Fibroblast of pulmonary artery (primary cell): Measurements from ENCODE around the gene LIG3.

Source experiments
- DNase-seq: peaks from one replicate; pipeline ENCODE4 v3.0.0-alpha.2; 2010; ENCODE audit warnings: low read depth
- H3K4me3 ChIP-seq: replicated peaks from 2 replicates; pipeline ENCODE4 v1.5.1; 2011; ENCODE audit warnings: low read depth, mild to moderate bottlenecking, control low read depth, low read length, moderate library complexity
- CTCF ChIP-seq: IDR thresholded peaks from 2 replicates; pipeline ENCODE4 v1.5.1; 2011; ENCODE audit warnings: mild to moderate bottlenecking, control low read depth, low read length, inconsistent platforms; ENCODE audit errors: missing control alignments

The LIG3 gene

GRCh38 chr17:35050170-35050569, 69.9 kb downstream of the LIG3 start:
- H3K4me3 ChIP-seq, result no peak overlapping the region
- no peak for TF ChIP-seq CTCF
- DNase-seq, result no peak

GRCh38 chr17:35051183-35051578, 70.9 kb downstream of the LIG3 start:
- no peak overlapping the region for H3K4me3 ChIP-seq
- TF ChIP-seq CTCF, result no peak
- DNase-seq, result peak; percentile 20

GRCh38 chr17:35051579-35052240, 71.4 kb downstream of the LIG3 start:
- no peak overlapping the region for H3K4me3 ChIP-seq
- no peak for TF ChIP-seq CTCF
- DNase-seq, result peak; percentile 18

- TF ChIP-seq CTCF, result no peak
- no peak overlapping the region for H3K4me3 ChIP-seq
- no peak for DNase-seq
Observed at GRCh38 chr17:35052241-35052610, 71.9 kb downstream of the LIG3 start.

- DNase-seq, result no peak
- TF ChIP-seq CTCF, result no peak
Observed at GRCh38 chr17:35052780-35053179, 72.5 kb downstream of the LIG3 start.

GRCh38 chr17:35053204-35053603, 72.9 kb downstream of the LIG3 start:
- H3K4me3 ChIP-seq, result no peak overlapping the region
- TF ChIP-seq CTCF, result no peak
- DNase-seq, result no peak

More at GRCh38 chr17:35052780-35053179, 72.5 kb downstream of the LIG3 start:
- H3K4me3 ChIP-seq, result no peak overlapping the region

- H3K4me3 ChIP-seq, result no peak overlapping the region
- no peak for TF ChIP-seq CTCF
- no peak for DNase-seq
Observed at GRCh38 chr17:35056013-35056412, 75.7 kb downstream of the LIG3 start.
